Neuronal stem cell (in vitro differentiated cells): ENCODE measurements around the gene CXCR6.

ENCODE experiments used
- DNase-seq: peaks from one replicate; pipeline ENCODE4 v3.0.0-alpha.2; 2013; ENCODE audit warnings: low spot score
- H2AFZ ChIP-seq: one replicate; pipeline ENCODE4 v1.6.1; 2013; ENCODE audit warnings: mild to moderate bottlenecking, low read length, inconsistent platforms
- H2AK5ac ChIP-seq: 2 replicates; pipeline ENCODE4 v1.6.1; 2013; ENCODE audit warnings: low read depth, mild to moderate bottlenecking, inconsistent platforms, low read length, moderate library complexity, mixed read lengths
- H2BK120ac ChIP-seq: 2 replicates; pipeline ENCODE4 v1.6.1; 2013; ENCODE audit warnings: low read depth, mild to moderate bottlenecking, inconsistent platforms, low read length, moderate library complexity, mixed read lengths
- H2BK12ac ChIP-seq: one replicate; pipeline ENCODE4 v1.6.1; 2013; ENCODE audit warnings: low read length, inconsistent platforms
- H2BK15ac ChIP-seq: 2 replicates; pipeline ENCODE4 v1.6.1; 2013; ENCODE audit warnings: mild to moderate bottlenecking, low read length, inconsistent platforms, mixed read lengths
- H2BK5ac ChIP-seq: one replicate; pipeline ENCODE4 v1.6.1; 2013; ENCODE audit warnings: inconsistent platforms, mild to moderate bottlenecking, low read length, moderate library complexity
- H3K14ac ChIP-seq: one replicate; pipeline ENCODE4 v1.6.1; 2013; ENCODE audit warnings: low read length, inconsistent platforms
- H3K18ac ChIP-seq: 2 replicates; pipeline ENCODE4 v1.6.1; 2013; ENCODE audit warnings: low read length, inconsistent platforms
- H3K23ac ChIP-seq: 2 replicates; pipeline ENCODE4 v1.6.1; 2013; ENCODE audit warnings: low read depth, mild to moderate bottlenecking, mixed read lengths, low read length, inconsistent platforms; ENCODE audit not compliant: poor library complexity
- H3K27ac ChIP-seq: replicated peaks from 3 replicates; pipeline ENCODE4 v1.5.1; 2013; ENCODE audit warnings: low read length, inconsistent platforms
- H3K27me3 ChIP-seq, 3 experiments: 2 replicates each; pipeline ENCODE4 v1.6.1; 2013; ENCODE audit warnings: low read length in 3 of 3, mild to moderate bottlenecking in 2 of 3, inconsistent platforms in 1 of 3, low read depth in 1 of 3, mixed read lengths in 1 of 3, moderate library complexity in 1 of 3; ENCODE audit not compliant: control insufficient read depth in 3 of 3, insufficient read depth in 3 of 3
- H3K36me3 ChIP-seq, 2 donors: replicated peaks in 1 of 2; 2 replicates each; pipeline ENCODE4 v1.6.1; 2013; ENCODE audit warnings: low read length in 2 of 2; ENCODE audit not compliant: control insufficient read depth in 2 of 2, insufficient read depth in 2 of 2
- H3K4ac ChIP-seq: 2 replicates; pipeline ENCODE4 v1.6.1; 2013; ENCODE audit warnings: inconsistent platforms, mild to moderate bottlenecking, low read length, moderate library complexity
- H3K4me1 ChIP-seq, 2 donors: 1 replicate in 1 of 2; 2 replicates in 1 of 2; pipeline ENCODE4 v1.6.1; 2013; ENCODE audit warnings: low read length in 2 of 2, low read depth in 1 of 2; ENCODE audit not compliant: control insufficient read depth in 2 of 2, insufficient read depth in 1 of 2
- H3K4me2 ChIP-seq: one replicate; pipeline ENCODE4 v1.6.1; 2013; ENCODE audit warnings: mild to moderate bottlenecking, low read length, inconsistent platforms; ENCODE audit not compliant: insufficient read depth, poor library complexity, severe bottlenecking
- H3K4me3 ChIP-seq, 2 donors: 2 replicates each; pipeline ENCODE4 v1.5.1; 2013; ENCODE audit warnings: low read length in 2 of 2, mild to moderate bottlenecking in 2 of 2, inconsistent platforms in 1 of 2, moderate library complexity in 1 of 2
- H3K79me1 ChIP-seq: one replicate; pipeline ENCODE4 v1.6.1; 2013; ENCODE audit warnings: low read depth, mild to moderate bottlenecking, inconsistent platforms, low read length, moderate library complexity
- H3K9ac ChIP-seq: one replicate; pipeline ENCODE4 v1.6.1; 2013; ENCODE audit warnings: mild to moderate bottlenecking, low read depth, low read length, inconsistent platforms; ENCODE audit not compliant: poor library complexity
- H3K9me3 ChIP-seq, 2 donors: replicated peaks in 1 of 2; 2 replicates each; pipeline versions ENCODE3 to v1.6.1; 2013; ENCODE audit warnings: low read length in 2 of 2, mild to moderate bottlenecking in 2 of 2, inconsistent platforms in 1 of 2, low read depth in 1 of 2, mixed read lengths in 1 of 2, moderate library complexity in 1 of 2; ENCODE audit not compliant: control insufficient read depth in 2 of 2, insufficient read depth in 1 of 2
- H4K8ac ChIP-seq: one replicate; pipeline ENCODE4 v1.6.1; 2013; ENCODE audit warnings: low read depth, mild to moderate bottlenecking, inconsistent platforms, low read length, moderate library complexity
- H4K91ac ChIP-seq: one replicate; pipeline ENCODE4 v1.6.1; 2013; ENCODE audit warnings: low read length, low read depth, mild to moderate bottlenecking, inconsistent platforms; ENCODE audit not compliant: poor library complexity
- WGBS, 2 donors: extraction: QIAGEN DNeasy Blood & Tissue Kit; methylation state at CpG; one replicate each; pipeline ENCODE4 v1.1.7; 2013; ENCODE audit warnings: missing lambda C conversion rate in 2 of 2, mixed read lengths in 1 of 2; ENCODE audit not compliant: insufficient read length in 2 of 2, insufficient replicate concordance in 1 of 2; ENCODE audit errors: extremely low coverage in 2 of 2; 5-methylcytosine and 5-hydroxymethylcytosine counted together

The CXCR6 gene

GRCh38 chr3:45981346-45982074, 38.2 kb downstream of the CXCR6 start:
- Histone ChIP-seq H3K4me1 (no peaks in the 10 kb centered on the region), H4K91ac (no peak overlapping the region), H2BK120ac (no peak overlapping the region), H3K36me3 (peaks cover 24 to 82% of the 10 kb centered on the region in 2 donors), H3K23ac (no peak overlapping the region), H3K4me2 (no peak overlapping the region), H3K27me3 (no peaks in the 10 kb centered on the region), H2BK5ac (no peak overlapping the region), H3K4ac (no peak overlapping the region), H4K8ac (no peak overlapping the region), H2AK5ac (no peak overlapping the region), H2BK12ac (no peak overlapping the region), H3K9me3 (no peaks in the 10 kb centered on the region), H2BK15ac (no peak overlapping the region), H2AFZ (no peak overlapping the region), H3K14ac (no peak overlapping the region), H3K18ac (no peak overlapping the region), H3K27ac (no peak overlapping the region), H3K9ac (no peak overlapping the region), H3K79me1 (no peaks in the 10 kb centered on the region), H3K4me3 (no peak overlapping the region)
- no CpG with 5 or more reads among the region's 2 CpGs for WGBS, 2 donors
- DNase-seq, result no peak

GRCh38 chr3:45983770-45984169, 40.5 kb downstream of the CXCR6 start:
- H2BK5ac ChIP-seq, result no peak overlapping the region

GRCh38 chr3:45984331-45985312, 41.4 kb downstream of the CXCR6 start:
- no peak overlapping the region for H3K18ac ChIP-seq
- no peak overlapping the region for H4K91ac ChIP-seq
- H2BK15ac ChIP-seq, result no peak overlapping the region
- H3K4ac ChIP-seq, result no peak overlapping the region
- no peak overlapping the region for H3K4me3 ChIP-seq
- no peak overlapping the region for H2AFZ ChIP-seq
- no peak overlapping the region for H3K9ac ChIP-seq
- no peak overlapping the region for H3K27ac ChIP-seq
- H3K14ac ChIP-seq, result no peak overlapping the region
- no peaks in the 10 kb centered on the region for H3K79me1 ChIP-seq
- H3K27me3 ChIP-seq, result no peaks in the 10 kb centered on the region
- H3K36me3 ChIP-seq, result peaks cover 17 to 56% of the 10 kb centered on the region in 2 donors
- no peak overlapping the region for H2BK120ac ChIP-seq
- no CpG with 5 or more reads among the region's 8 CpGs for WGBS, 2 donors
- H3K9me3 ChIP-seq, result no peaks in the 10 kb centered on the region
- H3K4me1 ChIP-seq, result peaks cover 3 to 6% of the 10 kb centered on the region in 2 donors
- H2AK5ac ChIP-seq, result no peak overlapping the region
- H2BK12ac ChIP-seq, result no peak overlapping the region
- no peak overlapping the region for H3K23ac ChIP-seq
- H2BK5ac ChIP-seq, result no peak overlapping the region
- H4K8ac ChIP-seq, result no peak overlapping the region
- no peak for DNase-seq
- H3K4me2 ChIP-seq, result no peak overlapping the region

More at GRCh38 chr3:45983770-45984169, 40.5 kb downstream of the CXCR6 start:
- no CpG with 5 or more reads among the region's 3 CpGs for WGBS, 2 donors
- Histone ChIP-seq H3K18ac (no peak overlapping the region), H3K27me3 (no peaks in the 10 kb centered on the region), H4K91ac (no peak overlapping the region), H3K4me2 (no peak overlapping the region), H2BK12ac (no peak overlapping the region), H4K8ac (no peak overlapping the region), H3K79me1 (no peaks in the 10 kb centered on the region), H2AK5ac (no peak overlapping the region), H3K14ac (no peak overlapping the region), H3K23ac (no peak overlapping the region), H3K4me1 (peaks cover 0 to 6% of the 10 kb centered on the region in 2 donors), H3K4me3 (no peak overlapping the region), H3K36me3 (peaks cover 22 to 63% of the 10 kb centered on the region in 2 donors), H2BK15ac (no peak overlapping the region), H3K4ac (no peak overlapping the region), H2AFZ (no peak overlapping the region), H2BK120ac (no peak overlapping the region), H3K27ac (no peak overlapping the region), H3K9me3 (no peaks in the 10 kb centered on the region), H3K9ac (no peak overlapping the region)
- DNase-seq, result no peak
